Right lobe of liver (tissue), 6 donors: ENCODE data around the gene GRM2. TPM values are rescaled to one million over a fixed set of nuclear protein-coding genes. Genes with fewer than 3 reads are reported as not detected.
A peak's percentile ranks its signal among the peaks of the same experiment; 100 is the strongest.

Experiments
- ATAC-seq, 4 donors: fragments of 200-7000 bp; cut with Tn5 transposase; one replicate each; pipeline ENCODE4 v1.9.1; 2020; ENCODE audit warnings: mild to moderate bottlenecking in 4 of 4, moderate library complexity in 4 of 4
- DNase-seq, 3 donors: peaks; one replicate each; pipeline ENCODE4 v3.0.0-alpha.2; 2020
- H3K27ac ChIP-seq, 3 donors: fragments of 200-600 bp; one replicate each; pipeline ENCODE4 v1.8.0; 2022
- H3K27me3 ChIP-seq, 2 donors: fragments of 200-600 bp; one replicate each; pipeline ENCODE4 v1.8.0; 2022
- H3K36me3 ChIP-seq, 4 donors: fragments of 200-600 bp; sonication (generic) in 1 of 4; one replicate each; pipeline versions ENCODE4 v1.5.1 to v1.8.0; 2017 to 2022; ENCODE audit warnings: control low read depth in 1 of 4
- H3K4me1 ChIP-seq, 4 donors: fragments of 200-600 bp; sonication (generic) in 1 of 4; one replicate each; pipeline versions ENCODE4 v1.5.1 to v1.8.0; 2017 to 2022; ENCODE audit warnings: control low read depth in 1 of 4
- H3K4me3 ChIP-seq, 3 donors: fragments of 200-600 bp; one replicate each; pipeline ENCODE4 v1.8.0; 2022
- H3K9me3 ChIP-seq, 4 donors: fragments of 200-600 bp; sonication (generic) in 1 of 4; one replicate each; pipeline versions ENCODE4 v1.5.1 to v1.8.0; 2017 to 2022; ENCODE audit warnings: control low read depth in 1 of 4
- POLR2A ChIP-seq: fragments of 450-650 bp; IDR thresholded peaks from one replicate; pipeline ENCODE4 v1.6.1; 2017; ENCODE audit warnings: antibody characterized with exemption, mild to moderate bottlenecking
- WGBS: methylation state at CpG from one replicate; pipeline ENCODE4 v1.1.6; 2018; ENCODE audit warnings: low coverage, low lambda C conversion rate; ENCODE audit not compliant: insufficient coverage; ENCODE audit errors: missing lambda C conversion rate; 5-methylcytosine and 5-hydroxymethylcytosine counted together
- intact Hi-C, 2 donors: fragments of 100-400 bp; cut with DNase I; formaldehyde crosslinking; loops; one replicate each; pipeline versions ENCODE4 v1.11.2 to v1.14.1; 2022
- total RNA-seq, 6 experiments: library from RNA; depleted of rRNA in 2 of 6; stranded (reverse); fragments of >200 nt in 2 of 6; fragmentation: NEBNext Ultra II Directional in 3 of 6; extraction: Animal tissue kit (Norgen Biotek cat#: 25700) in 3 of 6; gene quantifications; one replicate each; pipeline versions ENCODE4 v1.1.0 to v1.2.4, GENCODE V29; 2016 to 2023
- TF ChIP-seq, protein P1 (sequence below), 4 donors: fragments of 200-600 bp in 3 of 4; fragments of 450-650 bp in 1 of 4; IDR thresholded peaks; one replicate each; pipeline versions ENCODE4 v1.5.1 to v1.8.0; 2016 to 2022; ENCODE audit warnings: antibody characterized with exemption in 4 of 4, mild to moderate bottlenecking in 2 of 4
- donor health status: DM: no; HTN: yes; CAD: no.
- donor health status: DM: no; HTN: no; CAD: no.
- donor health status: DM: no; HTN: no; CAD: no.
- donor health status: DM: no; HTN: yes; CAD: no.
- donor health status: DM: no; HTN: yes; CAD: no.

GRM2 gene
- total RNA-seq, 6 experiments from 2014 or later, result 1.2 TPM; not detected in 5

DNA sequence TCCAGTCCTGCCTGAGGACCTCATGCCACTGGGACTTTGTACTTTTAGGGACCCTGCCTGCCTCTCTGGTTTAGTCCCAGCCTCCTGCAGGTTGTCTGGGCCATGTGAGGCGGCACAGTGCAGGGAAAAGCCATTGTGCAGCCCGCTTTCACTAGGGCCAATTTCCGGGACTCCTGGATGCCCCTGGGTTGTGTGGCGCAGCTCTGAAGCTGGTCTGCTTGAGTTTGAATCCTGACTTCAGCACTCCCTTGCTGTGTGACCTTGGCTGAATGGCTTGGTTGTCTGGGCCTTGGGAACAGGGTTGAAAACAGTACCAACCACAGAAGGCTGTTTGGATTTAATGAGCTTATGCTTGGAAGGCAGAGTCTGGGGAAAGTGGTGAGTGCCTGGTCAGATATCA lies 27.6 kb upstream of the GRM2 start:
- no peak for TF ChIP-seq POLR2A
- TF ChIP-seq, protein P1, sequence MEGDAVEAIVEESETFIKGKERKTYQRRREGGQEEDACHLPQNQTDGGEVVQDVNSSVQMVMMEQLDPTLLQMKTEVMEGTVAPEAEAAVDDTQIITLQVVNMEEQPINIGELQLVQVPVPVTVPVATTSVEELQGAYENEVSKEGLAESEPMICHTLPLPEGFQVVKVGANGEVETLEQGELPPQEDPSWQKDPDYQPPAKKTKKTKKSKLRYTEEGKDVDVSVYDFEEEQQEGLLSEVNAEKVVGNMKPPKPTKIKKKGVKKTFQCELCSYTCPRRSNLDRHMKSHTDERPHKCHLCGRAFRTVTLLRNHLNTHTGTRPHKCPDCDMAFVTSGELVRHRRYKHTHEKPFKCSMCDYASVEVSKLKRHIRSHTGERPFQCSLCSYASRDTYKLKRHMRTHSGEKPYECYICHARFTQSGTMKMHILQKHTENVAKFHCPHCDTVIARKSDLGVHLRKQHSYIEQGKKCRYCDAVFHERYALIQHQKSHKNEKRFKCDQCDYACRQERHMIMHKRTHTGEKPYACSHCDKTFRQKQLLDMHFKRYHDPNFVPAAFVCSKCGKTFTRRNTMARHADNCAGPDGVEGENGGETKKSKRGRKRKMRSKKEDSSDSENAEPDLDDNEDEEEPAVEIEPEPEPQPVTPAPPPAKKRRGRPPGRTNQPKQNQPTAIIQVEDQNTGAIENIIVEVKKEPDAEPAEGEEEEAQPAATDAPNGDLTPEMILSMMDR (IDR thresholded peaks at IDR 0.05), result no peak
- peaks cover 0 to 7% (median under 1%) of the 10 kb centered on the region in 4 donors for H3K36me3 ChIP-seq
- 88% methylated on average over 4 of the region's 4 CpGs for WGBS
- no peak overlapping the region for H3K27ac ChIP-seq
- H3K4me1 ChIP-seq, result peaks cover 0 to 14% (median 5%) of the 10 kb centered on the region in 4 donors
- no peak overlapping the region for H3K4me3 ChIP-seq
- DNase-seq, result peak in 1 of 3 donors; percentile 19
- H3K9me3 ChIP-seq, result no peaks in the 10 kb centered on the region
- no peak for ATAC-seq
- intact Hi-C loops, result no loop called here
- H3K27me3 ChIP-seq, result no peaks in the 10 kb centered on the region

DNA sequence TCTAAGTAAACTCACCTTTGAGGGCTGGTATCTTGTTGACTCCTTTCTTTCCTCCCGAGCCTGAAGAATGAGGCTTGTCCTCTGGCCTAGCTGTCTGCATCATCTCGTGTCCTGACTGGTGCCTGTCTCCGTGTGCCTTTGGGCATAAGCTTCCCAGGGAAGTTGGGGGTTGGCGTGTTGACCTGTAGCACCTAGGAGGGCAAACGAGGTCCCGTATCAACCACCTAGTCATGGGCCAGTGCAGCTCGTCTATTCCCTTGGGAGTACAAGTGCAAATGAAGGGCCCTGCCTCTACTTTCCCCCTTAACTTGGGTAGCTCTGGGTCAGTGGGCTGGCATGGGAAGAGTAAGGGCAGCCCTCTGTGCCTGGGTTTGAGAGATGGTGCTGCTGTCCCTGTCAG lies 27.1 kb upstream of the GRM2 start:
- 90% methylated on average over 6 of the region's 7 CpGs for WGBS
- peak in 1 of 3 donors; percentile 16 for DNase-seq
- H3K27ac ChIP-seq, result no peak overlapping the region

DNA sequence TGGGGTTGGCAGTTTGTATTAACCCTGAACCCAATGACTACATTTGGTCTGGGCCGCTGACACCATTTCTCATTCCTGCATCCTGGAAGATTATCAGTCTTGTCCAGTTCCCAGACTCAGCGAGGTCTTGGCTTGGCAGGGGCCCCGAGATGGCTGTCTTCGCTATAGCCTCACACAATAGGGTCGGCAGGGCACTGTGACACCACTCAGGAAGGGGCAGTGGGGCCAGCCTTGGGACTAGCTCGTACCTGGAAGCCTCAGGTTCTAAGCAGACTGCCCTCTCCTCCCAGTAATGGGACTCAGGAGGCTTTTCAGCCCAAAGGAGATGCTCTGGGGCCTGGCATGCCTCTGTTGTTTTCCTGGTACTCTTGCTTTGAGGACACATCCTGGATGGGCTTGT lies 26.7 kb upstream of the GRM2 start:
- Histone ChIP-seq H3K9me3 (no peaks in the 10 kb centered on the region), H3K4me1 (peaks cover 0 to 14% (median 5%) of the 10 kb centered on the region in 4 donors), H3K27ac (no peak overlapping the region), H3K27me3 (no peaks in the 10 kb centered on the region), H3K4me3 (no peak overlapping the region), H3K36me3 (peaks cover 0 to 9% (median 5%) of the 10 kb centered on the region in 4 donors)
- intact Hi-C loops, result loop anchor here in 1 of 2 donors (5.0 kb wide), 1 partner anchor 178 kb away; the partner anchor contains the start of gene DCAF1
- TF ChIP-seq, protein P1 (IDR thresholded peaks at IDR 0.05), result no peak
- TF ChIP-seq POLR2A, result no peak
- DNase-seq, result peak in 2 of 3 donors; percentile 16 to 22
- ATAC-seq, result no peak
- no CpG with 5 or more reads among the region's 6 CpGs for whole genome bisulfite sequencing

More for the DNA sequence above, 27.1 kb upstream of the GRM2 start:
- intact Hi-C loops, result loop anchor here in 1 of 2 donors (5.0 kb wide), 1 partner anchor 177 kb away; the partner anchor contains the start of gene DCAF1
- no peak for ATAC-seq
- H3K27me3 ChIP-seq, result no peaks in the 10 kb centered on the region
- H3K36me3 ChIP-seq, result peaks cover 0 to 9% (median 3%) of the 10 kb centered on the region in 4 donors
- H3K4me1 ChIP-seq, result peaks cover 0 to 14% (median 5%) of the 10 kb centered on the region in 4 donors
- no peak for TF ChIP-seq POLR2A
- TF ChIP-seq, protein P1 (IDR thresholded peaks at IDR 0.05), result no peak
- no peak overlapping the region for H3K4me3 ChIP-seq
- H3K9me3 ChIP-seq, result no peaks in the 10 kb centered on the region

DNA sequence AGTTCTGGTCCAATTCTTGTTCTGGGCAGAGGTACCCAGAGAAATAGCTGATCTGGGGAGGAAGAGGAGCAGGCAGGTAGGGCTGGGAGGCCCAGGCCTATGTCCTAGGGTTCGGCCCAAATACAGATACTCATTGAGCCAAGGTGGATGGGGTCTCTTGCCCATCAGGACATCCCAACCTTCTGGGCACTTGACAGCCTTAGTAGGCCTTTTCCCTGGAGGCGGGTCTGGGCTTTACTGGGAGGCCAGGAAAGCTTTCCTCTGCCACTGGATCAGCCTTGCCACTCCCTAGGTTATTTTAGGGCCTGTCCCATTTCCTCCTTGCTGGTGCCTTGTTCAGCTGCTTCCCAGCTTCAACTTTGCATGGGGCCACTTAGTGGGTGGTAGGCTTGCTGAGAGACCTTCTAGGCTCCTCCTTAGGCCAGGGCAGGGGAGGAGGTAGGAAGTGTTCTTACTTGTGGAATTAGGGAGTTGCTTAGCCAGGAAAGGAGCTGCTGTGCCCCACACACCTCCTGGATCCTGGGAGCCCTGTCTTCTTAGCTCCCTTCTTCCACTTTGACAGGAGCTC lies 26.1 kb upstream of the GRM2 start:
- DNase-seq, result peak in 1 of 3 donors; percentile 21
- H3K4me3 ChIP-seq, result no peak overlapping the region
- no CpG with 5 or more reads among the region's 2 CpGs for WGBS
- H3K4me1 ChIP-seq, result peaks cover 0 to 14% (median 5%) of the 10 kb centered on the region in 4 donors
- no peak for TF ChIP-seq POLR2A
- TF ChIP-seq, protein P1 (IDR thresholded peaks at IDR 0.05), result no peak
- H3K27ac ChIP-seq, result no peak overlapping the region
- intact Hi-C loops, result loop anchor here in 1 of 2 donors (5.0 kb wide), 1 partner anchor 178 kb away; the partner anchor contains the start of gene DCAF1
- no peak for ATAC-seq
- peaks cover 0 to 14% (median 7%) of the 10 kb centered on the region in 4 donors for H3K36me3 ChIP-seq
- no peaks in the 10 kb centered on the region for H3K9me3 ChIP-seq
- no peaks in the 10 kb centered on the region for H3K27me3 ChIP-seq
